ENCODE data around the gene MLIP. TPM values are rescaled to one million over a fixed set of nuclear protein-coding genes. Genes with fewer than 3 reads are reported as not detected.

Gene MLIP
- total RNA-seq, 2 donors from 2014 or later: not detected

DNA sequence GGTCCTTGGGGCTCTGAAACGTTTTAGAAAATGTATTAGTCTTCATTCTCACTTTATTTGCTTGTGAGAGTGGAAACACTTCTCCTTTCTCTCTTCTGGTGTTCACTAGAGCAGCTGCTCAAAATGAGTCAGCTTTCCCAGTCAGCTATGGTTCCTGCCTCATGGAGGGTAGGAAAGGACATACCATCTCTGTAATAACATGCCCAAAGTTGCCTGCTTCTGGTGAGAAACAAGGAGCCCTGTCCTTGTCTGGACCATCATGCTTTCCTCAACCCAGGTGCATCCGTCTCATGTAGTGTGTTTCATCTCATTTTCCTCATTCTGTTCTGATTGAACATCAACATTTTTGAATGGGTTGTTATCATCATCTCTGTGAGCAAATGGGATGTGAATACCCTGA is 179.9 kb downstream of the MLIP start:
- Mint-ChIP-seq H3K4me3 (no peak overlapping the region), H3K27me3 (ENCODE audit: insufficient read depth) (no peaks in the 10 kb centered on the region), H3K4me1 (peaks cover 2% of the 10 kb centered on the region), H3K27ac (no peak overlapping the region), H3K9me3 (no peaks in the 10 kb centered on the region), H3K36me3 (ENCODE audit: low read depth) (no peaks in the 10 kb centered on the region)
- no peaks in the 10 kb centered on the region for H3K9me3 ChIP-seq (ENCODE audit: control insufficient read depth, low read length)
- no peak overlapping the region for H3K9ac ChIP-seq (ENCODE audit: extremely low read depth, low read length, poor library complexity, severe bottlenecking)
- H3K27ac ChIP-seq (ENCODE audit: low read depth, low read length): no peak overlapping the region
- TF ChIP-seq, protein P1, sequence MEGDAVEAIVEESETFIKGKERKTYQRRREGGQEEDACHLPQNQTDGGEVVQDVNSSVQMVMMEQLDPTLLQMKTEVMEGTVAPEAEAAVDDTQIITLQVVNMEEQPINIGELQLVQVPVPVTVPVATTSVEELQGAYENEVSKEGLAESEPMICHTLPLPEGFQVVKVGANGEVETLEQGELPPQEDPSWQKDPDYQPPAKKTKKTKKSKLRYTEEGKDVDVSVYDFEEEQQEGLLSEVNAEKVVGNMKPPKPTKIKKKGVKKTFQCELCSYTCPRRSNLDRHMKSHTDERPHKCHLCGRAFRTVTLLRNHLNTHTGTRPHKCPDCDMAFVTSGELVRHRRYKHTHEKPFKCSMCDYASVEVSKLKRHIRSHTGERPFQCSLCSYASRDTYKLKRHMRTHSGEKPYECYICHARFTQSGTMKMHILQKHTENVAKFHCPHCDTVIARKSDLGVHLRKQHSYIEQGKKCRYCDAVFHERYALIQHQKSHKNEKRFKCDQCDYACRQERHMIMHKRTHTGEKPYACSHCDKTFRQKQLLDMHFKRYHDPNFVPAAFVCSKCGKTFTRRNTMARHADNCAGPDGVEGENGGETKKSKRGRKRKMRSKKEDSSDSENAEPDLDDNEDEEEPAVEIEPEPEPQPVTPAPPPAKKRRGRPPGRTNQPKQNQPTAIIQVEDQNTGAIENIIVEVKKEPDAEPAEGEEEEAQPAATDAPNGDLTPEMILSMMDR (conservative IDR thresholded peaks at IDR 0.05): no peak
- no peaks in the 10 kb centered on the region for H3K27me3 ChIP-seq (ENCODE audit: control insufficient read depth, insufficient read depth, low read length, poor library complexity, severe bottlenecking)
- DNase-seq: no peak
- H3K4me3 ChIP-seq (ENCODE audit: low read length): no peak overlapping the region
- H3K36me3 ChIP-seq (ENCODE audit: control insufficient read depth, insufficient read depth, low read length): no peaks in the 10 kb centered on the region
- H3K4me1 ChIP-seq (ENCODE audit: control insufficient read depth, insufficient read depth, low read length): no peaks in the 10 kb centered on the region
- 73% methylated on average over 2 of the region's 2 CpGs; no CpG with 5 or more reads in 1 of the 2 experiments for WGBS, 2 experiments (ENCODE audit: insufficient coverage in 1 of 2, insufficient read length in 1 of 2)

DNA sequence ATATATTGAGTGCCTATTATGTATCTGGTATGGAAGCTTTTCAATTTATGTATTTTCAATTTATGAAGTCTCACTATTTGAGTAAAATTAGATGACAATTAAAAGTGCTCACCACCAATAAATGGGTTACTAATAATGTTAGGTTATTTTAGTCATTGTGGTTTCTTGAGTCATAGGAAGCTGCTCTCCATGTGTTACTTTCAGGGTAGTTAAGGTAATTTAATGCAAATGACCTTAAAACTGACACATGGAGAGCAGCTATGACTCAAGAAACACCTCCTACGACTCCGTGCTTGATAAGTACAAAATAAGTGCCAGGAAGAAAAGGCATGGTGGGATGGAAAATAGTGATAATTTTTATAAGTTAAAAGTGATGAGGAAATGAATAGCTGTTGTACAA is 180.5 kb downstream of the MLIP start:
- Histone ChIP-seq H3K9ac (ENCODE audit: extremely low read depth, low read length, poor library complexity, severe bottlenecking) (no peak overlapping the region), H3K4me3 (ENCODE audit: low read length) (no peak overlapping the region), H3K27ac (ENCODE audit: low read depth, low read length) (no peak overlapping the region), H3K27me3 (ENCODE audit: control insufficient read depth, insufficient read depth, low read length, poor library complexity, severe bottlenecking) (no peaks in the 10 kb centered on the region), H3K36me3 (ENCODE audit: control insufficient read depth, insufficient read depth, low read length) (no peaks in the 10 kb centered on the region), H3K4me1 (ENCODE audit: control insufficient read depth, insufficient read depth, low read length) (no peaks in the 10 kb centered on the region), H3K9me3 (ENCODE audit: control insufficient read depth, low read length) (no peaks in the 10 kb centered on the region)
- Mint-ChIP-seq H3K4me3 (no peak overlapping the region), H3K27ac (no peak overlapping the region), H3K27me3 (ENCODE audit: insufficient read depth) (no peaks in the 10 kb centered on the region), H3K9me3 (no peaks in the 10 kb centered on the region), H3K4me1 (peaks cover 2% of the 10 kb centered on the region), H3K36me3 (ENCODE audit: low read depth) (no peaks in the 10 kb centered on the region)
- 38% methylated on average over 2 of the region's 2 CpGs; no CpG with 5 or more reads in 1 of the 2 experiments for WGBS, 2 experiments (ENCODE audit: insufficient coverage in 1 of 2, insufficient read length in 1 of 2)
- TF ChIP-seq, protein P1 (conservative IDR thresholded peaks at IDR 0.05): no peak
- no peak for DNase-seq

DNA sequence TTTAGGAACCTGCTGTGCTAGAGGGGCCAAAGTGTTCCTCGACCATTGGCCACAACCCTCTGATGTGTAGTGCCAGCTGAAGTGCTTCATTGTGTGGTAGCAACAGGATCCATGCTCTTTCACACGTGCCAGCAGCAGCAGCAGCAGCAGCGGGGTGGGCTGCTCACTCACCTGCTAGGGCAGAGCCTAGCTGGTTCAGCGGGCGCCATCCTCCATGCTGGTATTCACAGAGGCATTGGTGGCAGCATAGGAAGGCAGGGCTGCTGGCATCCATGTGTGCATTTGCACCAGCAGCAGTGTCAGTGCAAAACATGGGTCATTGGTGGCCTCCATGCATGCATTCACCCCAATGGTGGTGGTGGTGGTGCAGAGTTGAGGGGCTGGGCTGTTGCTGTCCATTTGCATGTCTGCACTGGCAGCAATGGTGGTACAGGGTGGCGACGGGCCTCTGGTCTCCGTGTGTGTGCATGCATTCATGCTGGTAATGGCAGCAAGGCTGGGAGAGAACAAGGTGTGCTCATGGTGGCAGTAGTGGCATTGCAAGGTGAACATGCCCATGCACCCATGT is 183.8 kb downstream of the MLIP start:
- H3K27ac Mint-ChIP-seq: no peak overlapping the region

More for the DNA sequence above, 183.8 kb downstream of the MLIP start:
- Histone ChIP-seq H3K27ac (ENCODE audit: low read depth, low read length) (no peak overlapping the region), H3K4me1 (ENCODE audit: control insufficient read depth, insufficient read depth, low read length) (no peaks in the 10 kb centered on the region), H3K36me3 (ENCODE audit: control insufficient read depth, insufficient read depth, low read length) (no peaks in the 10 kb centered on the region), H3K27me3 (ENCODE audit: control insufficient read depth, insufficient read depth, low read length, poor library complexity, severe bottlenecking) (no peaks in the 10 kb centered on the region), H3K9ac (ENCODE audit: extremely low read depth, low read length, poor library complexity, severe bottlenecking) (no peak overlapping the region), H3K4me3 (ENCODE audit: low read length) (no peak overlapping the region), H3K9me3 (ENCODE audit: control insufficient read depth, low read length) (no peaks in the 10 kb centered on the region)
- Mint-ChIP-seq H3K4me3 (no peak overlapping the region), H3K4me1 (peaks cover 2% of the 10 kb centered on the region), H3K36me3 (ENCODE audit: low read depth) (no peaks in the 10 kb centered on the region), H3K27me3 (ENCODE audit: insufficient read depth) (no peaks in the 10 kb centered on the region), H3K9me3 (peaks cover 1% of the 10 kb centered on the region)
- TF ChIP-seq, protein P1 (conservative IDR thresholded peaks at IDR 0.05): no peak
- 92% methylated on average over 6 to 8 of the region's 8 CpGs for WGBS, 2 experiments (ENCODE audit: insufficient coverage in 1 of 2, insufficient read length in 1 of 2)
- no peak for DNase-seq

All from endodermal cell (in vitro differentiated cells).